Sigmoid colon (tissue), 4 donors: ENCODE measurements around the gene SLC22A6.

Experiments used
- CTCF ChIP-seq, 4 experiments: fragments of 450-650 bp in 3 of 4; fragments of 200-600 bp in 1 of 4; IDR thresholded peaks; one replicate each; pipeline ENCODE4 v1.5.1; 2016 to 2019; ENCODE audit warnings: antibody characterized with exemption in 4 of 4, mild to moderate bottlenecking in 3 of 4, moderate library complexity in 2 of 4
- POLR2A ChIP-seq, 2 donors: fragments of 450-650 bp; IDR thresholded peaks; one replicate each; pipeline ENCODE4 v1.6.1; 2016; ENCODE audit warnings: antibody characterized with exemption in 2 of 2, mild to moderate bottlenecking in 2 of 2, moderate library complexity in 2 of 2
- POLR2AphosphoS5 ChIP-seq, 4 donors: sonication (generic); formaldehyde crosslinking; IDR thresholded peaks; one replicate each; pipeline ENCODE4 v1.6.1; 2017; ENCODE audit warnings: antibody characterized with exemption in 4 of 4

GRCh38 chr11:62965574-62965973 lies 19.2 kb downstream of the SLC22A6 start:
- TF ChIP-seq CTCF (IDR thresholded peaks at IDR 0.05), result no peak
- TF ChIP-seq POLR2AphosphoS5 (IDR thresholded peaks at IDR 0.05), result no peak
- no peak for TF ChIP-seq POLR2A (IDR thresholded peaks at IDR 0.05)
